ENCODE data around the gene KRTAP21-2. TPM values are rescaled to one million over a fixed set of nuclear protein-coding genes. Genes with fewer than 3 reads are reported as not detected.

The KRTAP21-2 gene
- total and polyA plus RNA-seq, 7 experiments from 2014 or later, result not detected

Other genes starting within 250 kb of the KRTAP21-2 start
- gene KRTAP19-5, start 245.1 kb downstream of the KRTAP21-2 start, total RNA-seq, result not detected
- not detected for gene KRTAP19-5, start 245.1 kb downstream of the KRTAP21-2 start, polyA plus RNA-seq
- not detected for gene KRTAP19-6, start 205.4 kb downstream of the KRTAP21-2 start, total RNA-seq
- gene KRTAP19-6, start 205.4 kb downstream of the KRTAP21-2 start, polyA plus RNA-seq, result not detected
- not detected for gene KRTAP19-7, start 185.9 kb downstream of the KRTAP21-2 start, total RNA-seq
- not detected for gene KRTAP19-7, start 185.9 kb downstream of the KRTAP21-2 start, polyA plus RNA-seq
- gene KRTAP22-2, start 156.9 kb downstream of the KRTAP21-2 start, total RNA-seq, result not detected
- not detected for gene KRTAP22-2, start 156.9 kb downstream of the KRTAP21-2 start, polyA plus RNA-seq
- not detected for gene KRTAP6-3, start 154.8 kb downstream of the KRTAP21-2 start, total RNA-seq
- gene KRTAP6-3, start 154.8 kb downstream of the KRTAP21-2 start, polyA plus RNA-seq, result not detected
- not detected for gene KRTAP6-2, start 148.4 kb downstream of the KRTAP21-2 start, total RNA-seq
- not detected for gene KRTAP6-2, start 148.4 kb downstream of the KRTAP21-2 start, polyA plus RNA-seq
- gene KRTAP22-1, start 146.2 kb downstream of the KRTAP21-2 start, total RNA-seq, result not detected
- not detected for gene KRTAP22-1, start 146.2 kb downstream of the KRTAP21-2 start, polyA plus RNA-seq
- gene KRTAP6-1, start 133.3 kb downstream of the KRTAP21-2 start, total RNA-seq, result not detected
- not detected for gene KRTAP6-1, start 133.3 kb downstream of the KRTAP21-2 start, polyA plus RNA-seq
- gene KRTAP20-1, start 130.8 kb downstream of the KRTAP21-2 start, total RNA-seq, result not detected
- gene KRTAP20-1, start 130.8 kb downstream of the KRTAP21-2 start, polyA plus RNA-seq, result not detected
- gene KRTAP20-4, start 126.6 kb downstream of the KRTAP21-2 start, total RNA-seq, result not detected
- gene KRTAP20-4, start 126.6 kb downstream of the KRTAP21-2 start, polyA plus RNA-seq, result not detected
- not detected for gene KRTAP20-2, start 112.1 kb downstream of the KRTAP21-2 start, total RNA-seq
- gene KRTAP20-2, start 112.1 kb downstream of the KRTAP21-2 start, polyA plus RNA-seq, result not detected
- gene KRTAP20-3, start 104.4 kb downstream of the KRTAP21-2 start, total RNA-seq, result not detected
- gene KRTAP20-3, start 104.4 kb downstream of the KRTAP21-2 start, polyA plus RNA-seq, result not detected
- gene KRTAP21-3, start 28.5 kb downstream of the KRTAP21-2 start, total RNA-seq, result not detected
- gene KRTAP21-3, start 28.5 kb downstream of the KRTAP21-2 start, polyA plus RNA-seq, result not detected
- gene KRTAP21-1, start 8.2 kb upstream of the KRTAP21-2 start, total RNA-seq, result not detected
- not detected for gene KRTAP21-1, start 8.2 kb upstream of the KRTAP21-2 start, polyA plus RNA-seq
- gene KRTAP8-1, start 66.0 kb upstream of the KRTAP21-2 start, total RNA-seq, result not detected
- not detected for gene KRTAP8-1, start 66.0 kb upstream of the KRTAP21-2 start, polyA plus RNA-seq
- not detected for gene KRTAP7-1, start 82.5 kb upstream of the KRTAP21-2 start, total RNA-seq
- gene KRTAP7-1, start 82.5 kb upstream of the KRTAP21-2 start, polyA plus RNA-seq, result not detected
- gene KRTAP11-1, start 134.3 kb upstream of the KRTAP21-2 start, total RNA-seq, result not detected
- gene KRTAP11-1, start 134.3 kb upstream of the KRTAP21-2 start, polyA plus RNA-seq, result not detected